Endodermal cell (in vitro differentiated cells): ENCODE results near the gene ZBTB46. TPM values are rescaled to one million over a fixed set of nuclear protein-coding genes. Genes with fewer than 3 reads are reported as not detected.
"Not testable (repeated sequence)": the region's sequence is repeated elsewhere in the genome, so short reads cannot be mapped to it uniquely, and the experiment has no call there.

ENCODE experiments used
- DNase-seq: peaks from one replicate; pipeline ENCODE4 v3.0.0-alpha.2; 2017
- H3K27ac ChIP-seq: 2 replicates; pipeline ENCODE4 v1.5.1; 2013; ENCODE audit warnings: mild to moderate bottlenecking, low read depth, low read length, moderate library complexity
- H3K27me3 ChIP-seq: 2 replicates; pipeline ENCODE4 v1.6.1; 2013; ENCODE audit warnings: mild to moderate bottlenecking, low read length, moderate library complexity; ENCODE audit not compliant: insufficient read depth, control insufficient read depth, poor library complexity, severe bottlenecking
- H3K36me3 ChIP-seq: 2 replicates; pipeline ENCODE4 v1.7.0; 2013; ENCODE audit warnings: mild to moderate bottlenecking, low read length, moderate library complexity; ENCODE audit not compliant: control insufficient read depth, insufficient read depth
- H3K4me1 ChIP-seq: one replicate; pipeline ENCODE4 v1.7.0; 2013; ENCODE audit warnings: low read length; ENCODE audit not compliant: control insufficient read depth, insufficient read depth
- H3K4me3 ChIP-seq: 2 replicates; pipeline ENCODE4 v1.5.1; 2013; ENCODE audit warnings: mild to moderate bottlenecking, low read length, moderate library complexity
- H3K9ac ChIP-seq: 2 replicates; pipeline ENCODE4 v1.6.1; 2013; ENCODE audit warnings: mild to moderate bottlenecking, low read length, moderate library complexity; ENCODE audit not compliant: poor library complexity, severe bottlenecking; ENCODE audit errors: extremely low read depth
- H3K9me3 ChIP-seq: 2 replicates; pipeline ENCODE4 v1.6.1; 2013; ENCODE audit warnings: mild to moderate bottlenecking, low read length, moderate library complexity; ENCODE audit not compliant: control insufficient read depth
- H3K27ac Mint-ChIP-seq: 2 replicates; pipeline ENCODE4 v1.8.0; 2020; ENCODE audit warnings: mixed read lengths
- H3K27me3 Mint-ChIP-seq: 2 replicates; pipeline ENCODE4 v1.8.0; 2021; ENCODE audit warnings: mild to moderate bottlenecking, mixed read lengths; ENCODE audit not compliant: insufficient read depth
- H3K36me3 Mint-ChIP-seq: 2 replicates; pipeline ENCODE4 v1.8.0; 2020; ENCODE audit warnings: low read depth, mixed read lengths
- H3K4me1 Mint-ChIP-seq: 2 replicates; pipeline ENCODE4 v1.8.0; 2020; ENCODE audit warnings: mixed read lengths
- H3K4me3 Mint-ChIP-seq: 2 replicates; pipeline ENCODE4 v1.8.0; 2020; ENCODE audit warnings: mild to moderate bottlenecking, moderate library complexity, mixed read lengths
- H3K9me3 Mint-ChIP-seq: 2 replicates; pipeline ENCODE4 v1.8.0; 2020; ENCODE audit warnings: mild to moderate bottlenecking, mixed read lengths
- CTCF ChIP-seq: fragments of 200-600 bp; sonication (generic); conservative IDR thresholded peaks from 2 replicates; pipeline ENCODE4 v1.5.0; 2021; ENCODE audit warnings: antibody characterized with exemption, mild to moderate bottlenecking
- WGBS, 2 experiments: methylation state at CpG; one replicate each; pipeline versions ENCODE4 v1.1.5 to v1.1.7; 2013; ENCODE audit warnings: missing lambda C conversion rate in 2 of 2, mixed read lengths in 1 of 2; ENCODE audit not compliant: insufficient coverage in 1 of 2, insufficient read length in 1 of 2; 5-methylcytosine and 5-hydroxymethylcytosine counted together
- total RNA-seq, 2 donors: library from RNA; stranded (reverse); fragmentation: NEBNext Ultra II Directional in 1 of 2; extraction: Animal tissue kit (Norgen Biotek cat#: 25700) in 1 of 2; gene quantifications; 2 replicates in 1 of 2; 3 replicates in 1 of 2; pipeline ENCODE4 v1.2.1, GENCODE V29; 2021

Gene ZBTB46
- total RNA-seq, 2 donors from 2014 or later = 24.9 to 25.9 TPM

- Mint-ChIP-seq H3K4me3 (no peak overlapping the region), H3K27ac (no peak overlapping the region), H3K4me1 (peaks cover 4% of the 10 kb centered on the region), H3K9me3 (peaks cover 2% of the 10 kb centered on the region), H3K36me3 (peaks cover 8% of the 10 kb centered on the region), H3K27me3 (no peaks in the 10 kb centered on the region)
- no peak for TF ChIP-seq CTCF
- no peak overlapping the region for H3K9ac ChIP-seq
- no peaks in the 10 kb centered on the region for H3K4me1 ChIP-seq
- DNase-seq = no peak
- H3K9me3 ChIP-seq = no peaks in the 10 kb centered on the region
- no peak overlapping the region for H3K27ac ChIP-seq
- WGBS, 2 experiments = 97 to 100% methylated on average over 3 to 23 of the region's 23 CpGs
- no peak overlapping the region for H3K4me3 ChIP-seq
- no peaks in the 10 kb centered on the region for H3K27me3 ChIP-seq
- peaks cover 3% of the 10 kb centered on the region for H3K36me3 ChIP-seq
Observed at GRCh38 chr20:63807654-63808053, 23.4 kb downstream of the ZBTB46 start.

DNA sequence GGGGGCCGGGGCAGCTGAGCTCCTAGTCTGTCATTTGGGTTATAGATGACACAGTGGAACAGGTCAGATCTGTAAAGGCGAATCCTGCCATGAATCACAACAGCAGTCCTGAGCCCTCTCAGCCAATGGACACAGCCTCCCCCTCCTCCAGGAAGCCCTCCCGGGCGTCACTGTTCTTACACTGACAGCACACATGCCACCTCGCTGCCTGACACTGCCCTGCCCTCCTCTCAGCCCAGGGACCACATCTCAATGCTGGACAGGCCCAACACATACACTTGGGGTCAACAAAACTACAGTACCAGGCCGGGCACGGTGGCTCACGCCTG lies 26.8 kb downstream of the ZBTB46 start:
- Mint-ChIP-seq H3K36me3 (peaks cover 29% of the 10 kb centered on the region), H3K4me3 (no peak overlapping the region), H3K27ac (no peak overlapping the region), H3K4me1 (no peaks in the 10 kb centered on the region), H3K9me3 (peaks cover 13% of the 10 kb centered on the region), H3K27me3 (no peaks in the 10 kb centered on the region)
- WGBS, 2 experiments = 94 to 98% methylated on average over 5 to 8 of the region's 8 CpGs
- H3K27me3 ChIP-seq = no peaks in the 10 kb centered on the region
- TF ChIP-seq CTCF = no peak
- no peak overlapping the region for H3K9ac ChIP-seq
- no peak overlapping the region for H3K27ac ChIP-seq
- H3K36me3 ChIP-seq = peaks cover 8% of the 10 kb centered on the region
- peaks cover 5% of the 10 kb centered on the region for H3K9me3 ChIP-seq
- DNase-seq = no peak
- no peak overlapping the region for H3K4me3 ChIP-seq
- no peaks in the 10 kb centered on the region for H3K4me1 ChIP-seq

DNA sequence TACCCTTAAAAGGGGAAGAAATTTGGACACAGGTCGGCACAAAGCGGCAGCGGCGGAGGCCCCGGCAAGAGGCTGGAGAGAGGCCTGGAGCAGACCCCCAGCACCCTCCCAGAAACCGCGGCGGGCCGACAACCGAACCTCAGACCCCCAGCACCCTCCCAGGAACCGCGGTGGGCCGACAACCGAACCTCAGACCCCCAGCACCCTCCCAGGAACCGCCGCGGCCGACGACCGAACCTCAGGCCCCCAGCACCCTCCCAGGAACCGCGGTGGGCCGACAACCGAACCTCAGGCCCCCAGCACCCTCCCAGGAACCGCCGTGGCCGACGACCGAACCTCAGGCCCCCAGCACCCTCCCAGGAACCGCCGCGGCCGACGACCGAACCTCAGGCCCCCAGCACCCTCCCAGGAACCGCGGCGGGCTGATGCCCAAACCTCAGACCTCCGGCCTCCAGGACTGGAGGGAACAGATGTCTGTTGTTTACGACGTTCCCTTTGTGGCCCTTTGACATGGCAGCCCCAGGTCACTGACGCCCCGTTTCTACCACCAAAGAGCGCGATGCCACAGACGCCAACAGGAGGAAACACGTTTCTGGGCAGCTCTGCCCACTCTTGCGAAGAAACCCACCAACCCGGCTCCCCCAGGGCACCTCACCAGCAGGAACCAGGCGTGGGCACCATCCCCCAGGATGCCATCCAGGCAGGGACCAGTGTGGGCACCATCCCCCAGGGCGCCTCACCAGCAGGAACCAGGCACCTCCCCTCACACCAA lies 28.4 kb downstream of the ZBTB46 start:
- no peaks in the 10 kb centered on the region for H3K4me1 ChIP-seq
- H3K36me3 ChIP-seq = peaks cover 8% of the 10 kb centered on the region
- no peak overlapping the region for H3K4me3 ChIP-seq
- no peaks in the 10 kb centered on the region for H3K27me3 ChIP-seq
- H3K9me3 ChIP-seq = peaks cover 5% of the 10 kb centered on the region
- Mint-ChIP-seq H3K36me3 (peaks cover 32% of the 10 kb centered on the region), H3K4me1 (no peaks in the 10 kb centered on the region), H3K4me3 (no peak overlapping the region), H3K27me3 (no peaks in the 10 kb centered on the region), H3K27ac (no peak overlapping the region), H3K9me3 (peaks cover 14% of the 10 kb centered on the region)
- WGBS, 2 experiments = 96% methylated on average over 15 to 39 of the region's 51 CpGs
- TF ChIP-seq CTCF = no peak
- DNase-seq = no peak
- no peak overlapping the region for H3K27ac ChIP-seq
- H3K9ac ChIP-seq = no peak overlapping the region

DNA sequence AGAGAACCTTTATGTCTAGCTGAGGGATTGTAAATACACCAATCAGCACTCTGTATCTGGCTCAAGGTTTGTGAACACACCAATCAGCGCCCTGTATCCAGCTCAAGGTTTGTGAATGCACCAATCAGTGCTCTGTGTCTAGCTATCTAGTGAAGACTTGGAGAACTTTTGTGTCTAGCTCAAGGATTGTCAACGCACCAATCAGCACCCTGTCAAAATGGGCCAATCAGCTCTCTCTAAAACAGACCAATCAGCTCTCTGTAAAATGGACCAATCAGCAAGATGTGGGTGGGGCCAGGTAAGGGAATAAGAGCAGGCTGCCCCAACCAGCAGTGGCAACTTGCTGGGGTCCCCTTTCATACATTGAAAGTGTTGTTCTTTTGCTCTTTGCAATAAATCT lies 29.9 kb downstream of the ZBTB46 start:
- H3K36me3 Mint-ChIP-seq = peaks cover 34% of the 10 kb centered on the region
- H3K27me3 ChIP-seq, DNase-seq, H3K4me1 Mint-ChIP-seq, H3K9ac ChIP-seq, H3K36me3 ChIP-seq, H3K27ac ChIP-seq, H3K27me3 Mint-ChIP-seq, H3K4me3 ChIP-seq, H3K27ac Mint-ChIP-seq, H3K9me3 ChIP-seq, H3K4me1 ChIP-seq, H3K4me3 Mint-ChIP-seq: not testable (repeated sequence)
- 94 to 100% methylated on average over 2 of the region's 2 CpGs for WGBS, 2 experiments
- peaks cover 18% of the 10 kb centered on the region for H3K9me3 Mint-ChIP-seq

- H3K36me3 Mint-ChIP-seq = peaks cover 34% of the 10 kb centered on the region
- H3K9me3 ChIP-seq, H3K4me3 Mint-ChIP-seq, H3K4me3 ChIP-seq, H3K9ac ChIP-seq, DNase-seq, H3K4me1 ChIP-seq, H3K4me1 Mint-ChIP-seq, H3K27ac Mint-ChIP-seq, H3K27ac ChIP-seq, H3K27me3 ChIP-seq, H3K36me3 ChIP-seq, H3K27me3 Mint-ChIP-seq: not testable (repeated sequence)
- peaks cover 18% of the 10 kb centered on the region for H3K9me3 Mint-ChIP-seq
- 96 to 97% methylated on average over 13 to 27 of the region's 27 CpGs for WGBS, 2 experiments
Observed at GRCh38 chr20:63800411-63800810, 30.7 kb downstream of the ZBTB46 start.
